Endothelial cell of umbilical vein (primary cell): ENCODE data around the gene VTA1. TPM values are rescaled to one million over a fixed set of nuclear protein-coding genes. Genes with fewer than 3 reads are reported as not detected.
A peak's percentile ranks its signal among the peaks of the same experiment; 100 is the strongest.

Experiments used
- BruUV-seq: library from RNA; stranded (reverse); fragments of 400-500 nt; replicated peaks from 2 replicates; lab custom pipeline; 2021; lab: Mats Ljungman, UMichigan
- CTCF ChIA-PET: fragments of 300-600, 350-600 bp; sonication (Branson Sonifier 250); formaldehyde crosslinking; loops from one replicate; lab custom pipeline; 2021; ENCODE audit warnings: antibody characterized with exemption, inconsistent platforms; lab: Charles Lee
- POLR2A ChIA-PET: fragments of 300-600, 350-600 bp; sonication (Branson Sonifier 250); formaldehyde crosslinking; loops from one replicate; lab custom pipeline; 2021; ENCODE audit warnings: antibody characterized with exemption, inconsistent platforms; lab: Charles Lee
- DNase-seq: peaks from one replicate; pipeline ENCODE4 v3.0.0-alpha.2; 2011; ENCODE audit warnings: low read depth, low spot score
- FAIRE-seq: peaks from 2 replicates; lab custom pipeline; 2011; peaks lifted over from hg19 to GRCh38; lab: Jason Lieb, UNC
- H2AFZ ChIP-seq: 2 replicates; pipeline ENCODE4 v1.6.0; 2012; ENCODE audit warnings: low read depth, low read length, control low read depth, inconsistent platforms
- H3K27ac ChIP-seq: 2 replicates; pipeline ENCODE4 v1.5.1; 2011; ENCODE audit warnings: low read depth, mild to moderate bottlenecking, control low read depth, low read length, moderate library complexity; ENCODE audit not compliant: insufficient read depth
- H3K27me3 ChIP-seq, 2 experiments: 2 replicates each; pipeline versions ENCODE4 v1.6.0 to v1.6.1; 2011; ENCODE audit warnings: low read length in 2 of 2, mixed read lengths in 1 of 2; ENCODE audit not compliant: control insufficient read depth in 2 of 2, insufficient read depth in 2 of 2
- H3K36me3 ChIP-seq, 2 experiments: 2 replicates in 1 of 2; 3 replicates in 1 of 2; pipeline ENCODE4 v1.5.1; 2011; ENCODE audit warnings: low read length in 2 of 2, mild to moderate bottlenecking in 1 of 2, moderate library complexity in 1 of 2; ENCODE audit not compliant: control insufficient read depth in 2 of 2, insufficient read depth in 2 of 2; ENCODE audit errors: extremely low read depth in 1 of 2
- H3K4me1 ChIP-seq: 3 replicates; pipeline ENCODE4 v1.5.1; 2011; ENCODE audit warnings: mild to moderate bottlenecking, low read length; ENCODE audit not compliant: control insufficient read depth, insufficient read depth; ENCODE audit errors: extremely low read depth
- H3K4me2 ChIP-seq: 2 replicates; pipeline ENCODE4 v1.6.1; 2011; ENCODE audit warnings: low read length, control low read depth, mixed read lengths; ENCODE audit not compliant: insufficient read depth
- H3K4me3 ChIP-seq, 3 experiments: fragments of 200-600 bp in 1 of 3; sonication (generic), shearing (Covaris generic) in 1 of 3; replicated peaks in 1 of 3; 2 replicates each; pipeline ENCODE4 v1.5.1; 2011 to 2016; ENCODE audit warnings: control low read depth in 3 of 3, low read length in 3 of 3, mild to moderate bottlenecking in 2 of 3, inconsistent platforms in 1 of 3, low read depth in 1 of 3, moderate library complexity in 1 of 3; ENCODE audit not compliant: insufficient read depth in 1 of 3
- H3K79me2 ChIP-seq: 2 replicates; pipeline ENCODE4 v1.6.0; 2012; ENCODE audit warnings: low read length, inconsistent platforms; ENCODE audit not compliant: control insufficient read depth, insufficient read depth
- H3K9ac ChIP-seq: replicated peaks from 2 replicates; pipeline ENCODE3; 2011; ENCODE audit warnings: low read length, control low read depth; ENCODE audit not compliant: insufficient read depth; ENCODE audit errors: extremely low read depth
- H3K9me1 ChIP-seq: replicated peaks from 3 replicates; pipeline ENCODE4 v1.6.0; 2011; ENCODE audit warnings: mild to moderate bottlenecking, low read length; ENCODE audit not compliant: control insufficient read depth, insufficient read depth; ENCODE audit errors: extremely low read depth
- H3K9me3 ChIP-seq: replicated peaks from 2 replicates; pipeline ENCODE4 v1.5.1; 2012; ENCODE audit warnings: low read length, inconsistent platforms; ENCODE audit not compliant: control insufficient read depth, insufficient read depth
- H4K20me1 ChIP-seq: replicated peaks from 2 replicates; pipeline ENCODE3; 2011; ENCODE audit warnings: mild to moderate bottlenecking, low read length; ENCODE audit not compliant: control insufficient read depth, insufficient read depth; ENCODE audit errors: extremely low read depth
- EZH2 ChIP-seq: IDR thresholded peaks from 2 replicates; pipeline ENCODE4 v1.6.1; 2012; ENCODE audit warnings: borderline replicate concordance, low read depth, mild to moderate bottlenecking, moderate library complexity, low read length, inconsistent platforms; ENCODE audit not compliant: severe bottlenecking
- JUN ChIP-seq: IDR thresholded peaks from 2 replicates; pipeline ENCODE4 v1.6.1; 2011; ENCODE audit warnings: borderline replicate concordance, low read depth; ENCODE audit not compliant: insufficient read length, insufficient read depth
- MYC ChIP-seq: IDR thresholded peaks from one replicate; pipeline ENCODE4 v1.6.1; 2011; ENCODE audit warnings: mild to moderate bottlenecking, low read depth, low read length
- POLR2A ChIP-seq: IDR thresholded peaks from 2 replicates; pipeline ENCODE4 v1.6.1; 2012; ENCODE audit warnings: low read depth, mild to moderate bottlenecking, control low read depth, low read length
- POLR2AphosphoS5 ChIP-seq: IDR thresholded peaks from 2 replicates; pipeline ENCODE4 v1.6.1; 2012; ENCODE audit warnings: low read depth, mild to moderate bottlenecking, control low read depth, low read length, moderate library complexity; ENCODE audit not compliant: insufficient read depth
- dilution Hi-C: fragments of 300-500 bp; cut with MboI; formaldehyde crosslinking; loops from one replicate; pipeline ENCODE4 v1.15.0; 2019; ENCODE audit warnings: low sequenced_read_pairs; ENCODE audit not compliant: extremely low pct_ligation_motif_present
- intact Hi-C: fragments of 100-400 bp; cut with micrococcal nuclease; formaldehyde crosslinking; loops from one replicate; pipeline ENCODE4 v1.10.0; 2022
- polyA plus RNA-seq, 4 experiments: library from polyadenylated mRNA; depleted of rRNA in 3 of 4; stranded (reverse) in 3 of 4; unstranded in 1 of 4; fragments of >200 nt; gene quantifications; 2 replicates each; pipeline versions ENCODE4 v1.2.1 to v1.2.3, GENCODE V29; 2011 to 2012; ENCODE audit warnings: missing spikeins in 1 of 4
- total RNA-seq: library from RNA; stranded (reverse); gene quantifications from 2 replicates; pipeline ENCODE4 v1.2.3, GENCODE V29; 2021
- TF ChIP-seq, protein P1 (sequence below): IDR thresholded peaks from 2 replicates; pipeline ENCODE4 v1.6.1; 2011; ENCODE audit not compliant: insufficient read depth, insufficient read length
- TF ChIP-seq, protein P2 (sequence below), 2 donors: IDR thresholded peaks; 1 replicate in 1 of 2; 2 replicates in 1 of 2; pipeline ENCODE4 v1.5.1; 2011; ENCODE audit warnings: low read length in 2 of 2, mild to moderate bottlenecking in 2 of 2, moderate library complexity in 2 of 2, control low read depth in 1 of 2, inconsistent platforms in 1 of 2, low read depth in 1 of 2; ENCODE audit not compliant: insufficient read depth in 1 of 2; ENCODE audit errors: extremely low read depth in 1 of 2

The VTA1 gene
- total and polyA plus RNA-seq, 2 donors (not counting 3 experiments of a cell fraction or from before 2014, with no cell fraction given): 39.0 to 40.9 TPM

DNA sequence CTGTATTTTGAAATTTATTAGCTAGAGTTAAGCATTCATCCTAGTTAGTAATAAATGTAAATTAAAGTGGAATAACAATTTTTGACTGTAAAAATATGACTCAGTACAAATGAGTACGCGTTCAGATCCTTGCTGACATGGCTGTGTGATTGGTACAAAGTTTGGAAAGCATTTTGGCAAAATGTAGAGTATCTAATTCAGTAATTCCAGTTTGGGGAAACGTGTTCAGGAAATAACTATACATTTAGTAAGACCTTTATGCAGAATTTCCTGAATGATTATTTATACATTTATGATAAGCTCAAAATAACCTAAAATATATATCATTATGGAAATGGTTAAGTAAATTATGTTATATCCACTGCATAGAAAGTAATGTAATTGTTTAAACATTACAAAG, 8.0 kb downstream of the VTA1 start:
- H3K9ac ChIP-seq: peak overlapping the region; percentile 78
- ChIA-PET CTCF (interaction anchor here (0.9 to 7.2 kb wide), 20 partner anchors 8 to 414 kb away, joined by 3 to 173 read pairs (median 14); partner anchors contain the start of genes NMBR and VTA1), POLR2A (no interaction called here)
- no peaks in the 10 kb centered on the region for H4K20me1 ChIP-seq
- no peaks in the 10 kb centered on the region for H3K27me3 ChIP-seq
- DNase-seq (peak; percentile 59), FAIRE-seq (no peak)
- H3K36me3 ChIP-seq: no peaks in the 10 kb centered on the region
- peaks cover 85% of the 10 kb centered on the region for H3K79me2 ChIP-seq
- H3K4me1 ChIP-seq: peaks cover 34% of the 10 kb centered on the region
- no peak overlapping the region for H2AFZ ChIP-seq
- no peak for TF ChIP-seq POLR2AphosphoS5
- TF ChIP-seq, protein P1, sequence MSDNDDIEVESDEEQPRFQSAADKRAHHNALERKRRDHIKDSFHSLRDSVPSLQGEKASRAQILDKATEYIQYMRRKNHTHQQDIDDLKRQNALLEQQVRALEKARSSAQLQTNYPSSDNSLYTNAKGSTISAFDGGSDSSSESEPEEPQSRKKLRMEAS: no peak
- TF ChIP-seq, protein P2, sequence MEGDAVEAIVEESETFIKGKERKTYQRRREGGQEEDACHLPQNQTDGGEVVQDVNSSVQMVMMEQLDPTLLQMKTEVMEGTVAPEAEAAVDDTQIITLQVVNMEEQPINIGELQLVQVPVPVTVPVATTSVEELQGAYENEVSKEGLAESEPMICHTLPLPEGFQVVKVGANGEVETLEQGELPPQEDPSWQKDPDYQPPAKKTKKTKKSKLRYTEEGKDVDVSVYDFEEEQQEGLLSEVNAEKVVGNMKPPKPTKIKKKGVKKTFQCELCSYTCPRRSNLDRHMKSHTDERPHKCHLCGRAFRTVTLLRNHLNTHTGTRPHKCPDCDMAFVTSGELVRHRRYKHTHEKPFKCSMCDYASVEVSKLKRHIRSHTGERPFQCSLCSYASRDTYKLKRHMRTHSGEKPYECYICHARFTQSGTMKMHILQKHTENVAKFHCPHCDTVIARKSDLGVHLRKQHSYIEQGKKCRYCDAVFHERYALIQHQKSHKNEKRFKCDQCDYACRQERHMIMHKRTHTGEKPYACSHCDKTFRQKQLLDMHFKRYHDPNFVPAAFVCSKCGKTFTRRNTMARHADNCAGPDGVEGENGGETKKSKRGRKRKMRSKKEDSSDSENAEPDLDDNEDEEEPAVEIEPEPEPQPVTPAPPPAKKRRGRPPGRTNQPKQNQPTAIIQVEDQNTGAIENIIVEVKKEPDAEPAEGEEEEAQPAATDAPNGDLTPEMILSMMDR (IDR thresholded peaks at IDR 0.05; ENCODE audit: extremely low read depth in 1 of 2, insufficient read depth in 1 of 2, low read depth in 1 of 2, low read length in 2 of 2): no peak
- TF ChIP-seq EZH2: no peak
- no peak for TF ChIP-seq POLR2A
- TF ChIP-seq MYC: no peak
- TF ChIP-seq JUN: no peak
- peak overlapping the region; percentile 44 for H3K4me2 ChIP-seq
- intact Hi-C loops: loop anchor here (1.0 kb wide), 1 partner anchor 146 kb away; no protein-coding TSS in a partner anchor
- H3K9me3 ChIP-seq: no peaks in the 10 kb centered on the region
- H3K27ac ChIP-seq: peak overlapping the region; percentile 74
- H3K4me3 ChIP-seq: no peak overlapping the region
- BruUV-seq: no TSS peak
- dilution Hi-C loops: no loop called here
- no peaks in the 10 kb centered on the region for H3K9me1 ChIP-seq
